GM06990 (cell line): ENCODE results near the gene ZNRF1.
A peak's percentile ranks its signal among the peaks of the same experiment; 100 is the strongest.

ENCODE experiments used
- DNase-seq: peaks from one replicate; pipeline ENCODE4 v3.0.0-alpha.2; 2011; ENCODE audit not compliant: insufficient read length; ENCODE audit errors: extremely low read depth
- H3K27me3 ChIP-seq: replicated peaks from 2 replicates; pipeline ENCODE4 v1.6.0; 2011; ENCODE audit warnings: low read length; ENCODE audit not compliant: control insufficient read depth, insufficient read depth
- H3K36me3 ChIP-seq: 2 replicates; pipeline ENCODE4 v1.5.1; 2011; ENCODE audit warnings: low read length; ENCODE audit not compliant: control insufficient read depth, insufficient read depth
- H3K4me3 ChIP-seq: replicated peaks from 2 replicates; pipeline ENCODE4 v1.5.1; 2011; ENCODE audit warnings: low read depth, mild to moderate bottlenecking, control low read depth, low read length
- TF ChIP-seq, protein P1 (sequence below): IDR thresholded peaks from 2 replicates; pipeline ENCODE4 v1.5.1; 2011; ENCODE audit warnings: low read length, control low read depth, mild to moderate bottlenecking, inconsistent platforms; ENCODE audit not compliant: insufficient read depth, poor library complexity, severe bottlenecking

ZNRF1 gene

DNA sequence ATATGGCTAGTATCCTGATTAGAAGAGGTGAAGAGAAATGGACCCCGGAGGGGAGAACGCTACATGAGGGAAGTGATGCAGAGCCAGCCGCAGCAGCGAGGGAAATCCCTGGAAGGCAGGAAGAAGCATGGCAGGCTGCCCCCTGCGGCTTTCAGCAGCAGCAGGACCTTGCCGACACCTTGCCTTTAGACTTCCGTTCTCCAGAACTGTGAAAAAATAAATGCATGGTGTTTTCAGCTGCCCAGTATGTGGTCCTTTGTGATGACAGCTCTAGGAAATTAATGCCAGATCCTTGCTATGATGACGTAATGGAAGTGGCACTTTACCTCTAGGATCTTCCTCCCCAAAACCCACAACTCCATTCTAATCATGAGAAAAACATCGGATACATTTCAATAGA is 139.8 kb downstream of the ZNRF1 start:
- H3K27me3 ChIP-seq, result no peaks in the 10 kb centered on the region; the same call in 1 of the 2 replicates
- H3K36me3 ChIP-seq, result no peaks in the 10 kb centered on the region
- no peak overlapping the region for H3K4me3 ChIP-seq
- TF ChIP-seq, protein P1, sequence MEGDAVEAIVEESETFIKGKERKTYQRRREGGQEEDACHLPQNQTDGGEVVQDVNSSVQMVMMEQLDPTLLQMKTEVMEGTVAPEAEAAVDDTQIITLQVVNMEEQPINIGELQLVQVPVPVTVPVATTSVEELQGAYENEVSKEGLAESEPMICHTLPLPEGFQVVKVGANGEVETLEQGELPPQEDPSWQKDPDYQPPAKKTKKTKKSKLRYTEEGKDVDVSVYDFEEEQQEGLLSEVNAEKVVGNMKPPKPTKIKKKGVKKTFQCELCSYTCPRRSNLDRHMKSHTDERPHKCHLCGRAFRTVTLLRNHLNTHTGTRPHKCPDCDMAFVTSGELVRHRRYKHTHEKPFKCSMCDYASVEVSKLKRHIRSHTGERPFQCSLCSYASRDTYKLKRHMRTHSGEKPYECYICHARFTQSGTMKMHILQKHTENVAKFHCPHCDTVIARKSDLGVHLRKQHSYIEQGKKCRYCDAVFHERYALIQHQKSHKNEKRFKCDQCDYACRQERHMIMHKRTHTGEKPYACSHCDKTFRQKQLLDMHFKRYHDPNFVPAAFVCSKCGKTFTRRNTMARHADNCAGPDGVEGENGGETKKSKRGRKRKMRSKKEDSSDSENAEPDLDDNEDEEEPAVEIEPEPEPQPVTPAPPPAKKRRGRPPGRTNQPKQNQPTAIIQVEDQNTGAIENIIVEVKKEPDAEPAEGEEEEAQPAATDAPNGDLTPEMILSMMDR, result no peak
- DNase-seq, result no peak

DNA sequence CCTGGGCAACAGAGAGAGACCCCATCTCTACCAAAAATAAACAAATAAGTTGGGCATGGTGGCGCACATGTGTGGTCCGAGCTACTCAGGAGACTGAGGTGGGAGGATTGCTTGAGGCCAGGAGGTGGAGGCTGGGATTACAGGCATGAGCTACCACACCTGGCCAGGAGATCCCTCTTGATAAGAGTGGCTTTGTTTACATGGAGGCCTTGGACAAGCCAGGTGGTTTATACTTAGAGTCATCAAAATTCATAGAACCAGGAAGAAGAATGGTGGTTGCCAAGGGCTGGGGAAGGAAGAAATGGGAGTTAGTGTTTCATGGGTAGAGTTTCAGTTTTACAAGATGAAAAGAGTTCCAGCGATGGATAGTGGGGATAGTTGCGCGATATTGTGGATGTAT is 140.7 kb downstream of the ZNRF1 start:
- TF ChIP-seq, protein P1, result no peak
- no peaks in the 10 kb centered on the region; the same call in 1 of the 2 replicates for H3K27me3 ChIP-seq

DNA sequence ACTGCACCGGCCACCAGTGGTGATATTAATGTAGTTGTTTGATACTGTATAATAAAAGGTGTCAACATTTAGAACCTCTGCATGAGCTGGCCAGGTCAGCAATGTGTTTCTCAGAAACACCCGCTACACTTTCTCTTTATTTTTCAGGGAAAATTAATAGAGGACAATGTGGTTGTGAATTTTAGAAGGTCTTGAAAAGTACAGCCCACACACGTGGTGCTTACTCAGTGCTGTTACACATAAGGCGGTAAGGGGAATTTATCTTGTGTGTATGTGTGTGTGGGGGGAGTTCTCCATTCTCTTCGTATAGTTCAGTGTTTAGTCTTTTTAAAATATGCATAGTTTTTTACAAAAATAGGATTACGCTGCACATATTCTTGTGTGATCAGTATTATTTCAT is 145.1 kb downstream of the ZNRF1 start:
- Histone ChIP-seq H3K27me3 (no peaks in the 10 kb centered on the region), H3K4me3 (no peak overlapping the region)
- DNase-seq, result no peak

More for the DNA sequence above, 140.7 kb downstream of the ZNRF1 start:
- no peak for DNase-seq
- Histone ChIP-seq H3K36me3 (no peaks in the 10 kb centered on the region), H3K4me3 (no peak overlapping the region)

DNA sequence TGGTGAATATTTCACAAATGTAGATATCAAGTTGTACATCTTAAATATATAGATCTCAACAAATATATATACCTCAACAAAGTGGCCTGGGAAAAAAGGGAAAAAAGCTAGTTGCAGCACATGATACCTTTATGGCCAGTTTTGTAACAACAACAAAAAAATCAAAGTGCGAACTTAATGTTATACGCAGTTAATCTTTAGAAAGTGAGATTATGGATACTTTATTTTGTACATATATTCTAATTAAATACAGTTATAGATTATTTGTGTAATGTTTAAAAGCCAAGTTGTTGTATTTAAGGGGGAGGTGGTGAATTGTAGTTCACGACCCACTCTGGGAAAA is 149.1 kb downstream of the ZNRF1 start:
- DNase-seq, result no peak
- no peaks in the 10 kb centered on the region for H3K27me3 ChIP-seq
- TF ChIP-seq, protein P1, result no peak
- H3K4me3 ChIP-seq, result no peak overlapping the region; the same call in 1 of the 2 replicates
- H3K36me3 ChIP-seq, result no peaks in the 10 kb centered on the region

More for the DNA sequence above, 145.1 kb downstream of the ZNRF1 start:
- TF ChIP-seq, protein P1, result no peak
- H3K36me3 ChIP-seq, result no peaks in the 10 kb centered on the region

DNA sequence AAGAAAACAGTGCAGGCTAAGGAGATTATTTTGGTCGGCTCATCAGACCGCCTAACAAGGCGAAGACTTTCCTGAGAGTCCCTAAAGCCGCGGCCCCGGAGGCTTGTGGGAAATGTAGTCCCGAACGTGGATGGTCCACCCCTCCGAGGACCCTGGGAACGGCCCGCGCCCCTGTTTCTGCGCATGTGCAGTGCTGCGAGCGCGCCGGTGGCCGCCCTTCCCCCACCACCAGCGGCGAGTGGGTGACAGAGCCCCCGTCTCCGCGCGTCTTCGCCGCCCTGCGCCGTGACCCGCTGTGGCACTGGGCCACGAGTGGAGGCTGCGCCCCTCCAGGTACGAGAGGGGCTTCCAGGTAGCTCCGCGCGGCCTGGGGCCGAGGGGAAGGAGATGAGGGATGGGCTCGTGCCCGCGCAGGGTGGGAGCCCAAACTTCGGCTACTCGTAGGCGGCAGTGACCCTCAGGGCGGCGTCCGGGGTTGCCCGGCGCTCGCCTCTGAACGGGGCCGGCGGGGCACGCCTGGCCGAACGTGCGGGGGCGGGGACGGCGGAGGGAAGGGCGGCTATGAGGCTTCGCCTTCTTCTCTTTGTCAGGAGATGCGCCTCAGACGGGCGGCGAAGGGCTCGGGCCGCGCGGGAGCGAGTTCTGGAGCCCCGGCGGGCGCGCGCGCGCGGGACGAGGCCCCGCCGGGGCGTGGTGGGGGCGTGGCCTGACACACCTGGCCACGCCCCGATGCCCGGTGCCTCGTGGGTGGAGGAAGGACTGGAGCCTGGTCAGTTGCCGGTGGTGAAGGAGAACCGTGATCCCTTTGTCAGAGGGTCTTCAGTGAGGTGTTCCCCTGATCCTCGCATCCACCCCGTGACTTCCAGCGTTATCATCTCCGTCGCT is 149.7 kb downstream of the ZNRF1 start, which contains the start of gene ZFP1:
Gene ZFP1 (plus strand): TSS at position 214 of the 885 bp plus-strand sequence. CDS start 4,428 bp downstream, outside the sequence.
- TF ChIP-seq, protein P1, result no peak

More for the DNA sequence above, 149.7 kb downstream of the ZNRF1 start, which contains the start of gene ZFP1:
- Histone ChIP-seq H3K4me3 (peak within 1 kb of the TSS; percentile 99), H3K36me3 (no peaks in the 10 kb centered on the region), H3K27me3 (no peaks in the 10 kb centered on the region)
- peak; percentile 93 for DNase-seq
